Measurements from ENCODE around the gene ENGASE. TPM values are rescaled to one million over a fixed set of nuclear protein-coding genes. Genes with fewer than 3 reads are reported as not detected.

ENGASE gene
- total RNA-seq, 1 donor from 2014 or later: 76.2 TPM

- no peak for DNase-seq (ENCODE audit: low spot score in 2 of 2, unreplicated experiment in 2 of 2)
- TF ChIP-seq CTCF (IDR thresholded peaks at IDR 0.05; ENCODE audit: unreplicated experiment): no peak
- peaks cover 2% of the 10 kb centered on the region for H3K4me1 Mint-ChIP-seq
- H3K4me3 Mint-ChIP-seq: no peak overlapping the region
- H3K27ac Mint-ChIP-seq: no peak overlapping the region
- peaks cover 40% of the 10 kb centered on the region for H3K9me3 Mint-ChIP-seq
- peaks cover 4% of the 10 kb centered on the region for H3K36me3 Mint-ChIP-seq
- H3K27me3 Mint-ChIP-seq (ENCODE audit: low read depth): peaks cover 3% of the 10 kb centered on the region
Measured at GRCh38 chr17:79052131-79052530, 22.5 kb upstream of the ENGASE start.

GRCh38 chr17:79053251-79053925 is 21.2 kb upstream of the ENGASE start:
- Mint-ChIP-seq H3K9me3 (peaks cover 46% of the 10 kb centered on the region), H3K4me3 (no peak overlapping the region), H3K27ac (no peak overlapping the region), H3K36me3 (peaks cover 4% of the 10 kb centered on the region), H3K27me3 (ENCODE audit: low read depth) (peaks cover 7% of the 10 kb centered on the region), H3K4me1 (no peaks in the 10 kb centered on the region)
- TF ChIP-seq CTCF (IDR thresholded peaks at IDR 0.05; ENCODE audit: unreplicated experiment): no peak
- no peak for DNase-seq (ENCODE audit: low spot score in 2 of 2, unreplicated experiment in 2 of 2)

GRCh38 chr17:79054200-79054960 is 20.2 kb upstream of the ENGASE start:
- Mint-ChIP-seq H3K36me3 (peaks cover 4% of the 10 kb centered on the region), H3K9me3 (peaks cover 46% of the 10 kb centered on the region), H3K27me3 (ENCODE audit: low read depth) (peaks cover 7% of the 10 kb centered on the region), H3K4me1 (no peaks in the 10 kb centered on the region), H3K4me3 (no peak overlapping the region), H3K27ac (no peak overlapping the region)
- DNase-seq (ENCODE audit: low spot score in 2 of 2, unreplicated experiment in 2 of 2): no peak
- TF ChIP-seq CTCF (IDR thresholded peaks at IDR 0.05; ENCODE audit: unreplicated experiment): no peak

GRCh38 chr17:79055197-79055596 is 19.4 kb upstream of the ENGASE start:
- no peak overlapping the region for H3K27ac Mint-ChIP-seq
- no peak for DNase-seq (ENCODE audit: low spot score in 2 of 2, unreplicated experiment in 2 of 2)
- no peak overlapping the region for H3K4me3 Mint-ChIP-seq
- H3K36me3 Mint-ChIP-seq: peaks cover 3% of the 10 kb centered on the region
- no peak for TF ChIP-seq CTCF (IDR thresholded peaks at IDR 0.05; ENCODE audit: unreplicated experiment)
- H3K9me3 Mint-ChIP-seq: peaks cover 46% of the 10 kb centered on the region
- peaks cover 7% of the 10 kb centered on the region for H3K27me3 Mint-ChIP-seq (ENCODE audit: low read depth)
- H3K4me1 Mint-ChIP-seq: no peaks in the 10 kb centered on the region

GRCh38 chr17:79057737-79058385 is 16.8 kb upstream of the ENGASE start:
- no peak overlapping the region for H3K4me3 Mint-ChIP-seq
- peaks cover 7% of the 10 kb centered on the region for H3K27me3 Mint-ChIP-seq (ENCODE audit: low read depth)
- H3K27ac Mint-ChIP-seq: no peak overlapping the region
- peaks cover 2% of the 10 kb centered on the region for H3K36me3 Mint-ChIP-seq
- no peak for TF ChIP-seq CTCF (IDR thresholded peaks at IDR 0.05; ENCODE audit: unreplicated experiment)
- DNase-seq (ENCODE audit: low spot score in 2 of 2, unreplicated experiment in 2 of 2): no peak
- no peaks in the 10 kb centered on the region for H3K4me1 Mint-ChIP-seq
- peaks cover 32% of the 10 kb centered on the region for H3K9me3 Mint-ChIP-seq
